NCI-H2196 (cell line): ENCODE results near the gene FNIP1.
"Not testable (repeated sequence)": the region's sequence is repeated elsewhere in the genome, so short reads cannot be mapped to it uniquely, and the experiment has no call there.

Source experiments
- DNase-seq: peaks from one replicate; lab custom pipeline; 2025; ENCODE audit not compliant: unreplicated experiment; lab: John Stamatoyannopoulos, UW

Gene FNIP1

DNA sequence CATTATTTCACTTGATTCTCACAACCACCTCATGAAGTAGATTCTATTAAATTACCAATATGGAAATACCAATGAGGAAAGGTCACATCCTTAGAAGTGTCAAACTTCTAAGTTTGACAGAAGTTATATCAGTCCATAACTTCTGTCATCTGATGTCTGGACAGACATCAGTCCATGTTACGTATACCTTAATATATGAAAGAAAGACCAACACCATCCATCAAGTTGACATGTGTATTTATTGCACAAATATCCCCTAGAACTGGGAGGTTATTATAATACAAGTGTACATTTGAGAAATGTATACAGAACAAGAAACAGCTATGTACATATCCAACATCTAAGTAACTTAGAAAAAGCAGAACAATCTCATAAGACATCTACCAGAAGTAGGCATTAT, 155.3 kb downstream of the FNIP1 start:
- no peak for DNase-seq

GRCh38 chr5:131640043-131640856, 156.6 kb downstream of the FNIP1 start:
- DNase-seq: no peak

DNA sequence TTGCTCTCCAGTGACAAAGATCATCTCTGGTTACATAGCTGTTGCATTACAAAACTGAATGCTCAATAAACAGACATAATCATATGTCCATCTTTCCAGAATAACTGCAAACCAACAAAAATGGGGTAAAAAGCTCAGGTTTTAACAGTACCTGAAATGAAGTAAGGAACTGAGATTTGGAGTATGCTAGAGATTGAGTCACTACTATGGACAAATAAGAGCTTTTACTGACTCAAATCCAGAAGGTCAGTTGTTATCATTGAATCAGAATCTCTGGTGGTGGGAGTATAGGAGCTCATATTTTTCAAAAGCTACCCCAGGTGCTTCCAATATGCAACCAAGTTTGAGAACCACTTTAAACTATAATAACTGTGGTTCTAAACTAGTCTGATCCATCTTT, 157.7 kb downstream of the FNIP1 start:
- DNase-seq: no peak

- no peak for DNase-seq
These were observed 159.1 kb downstream of the FNIP1 start for GRCh38 chr5:131637694-131638093.

- no peak for DNase-seq
These were observed 160.9 kb downstream of the FNIP1 start for GRCh38 chr5:131635684-131636572.

DNA sequence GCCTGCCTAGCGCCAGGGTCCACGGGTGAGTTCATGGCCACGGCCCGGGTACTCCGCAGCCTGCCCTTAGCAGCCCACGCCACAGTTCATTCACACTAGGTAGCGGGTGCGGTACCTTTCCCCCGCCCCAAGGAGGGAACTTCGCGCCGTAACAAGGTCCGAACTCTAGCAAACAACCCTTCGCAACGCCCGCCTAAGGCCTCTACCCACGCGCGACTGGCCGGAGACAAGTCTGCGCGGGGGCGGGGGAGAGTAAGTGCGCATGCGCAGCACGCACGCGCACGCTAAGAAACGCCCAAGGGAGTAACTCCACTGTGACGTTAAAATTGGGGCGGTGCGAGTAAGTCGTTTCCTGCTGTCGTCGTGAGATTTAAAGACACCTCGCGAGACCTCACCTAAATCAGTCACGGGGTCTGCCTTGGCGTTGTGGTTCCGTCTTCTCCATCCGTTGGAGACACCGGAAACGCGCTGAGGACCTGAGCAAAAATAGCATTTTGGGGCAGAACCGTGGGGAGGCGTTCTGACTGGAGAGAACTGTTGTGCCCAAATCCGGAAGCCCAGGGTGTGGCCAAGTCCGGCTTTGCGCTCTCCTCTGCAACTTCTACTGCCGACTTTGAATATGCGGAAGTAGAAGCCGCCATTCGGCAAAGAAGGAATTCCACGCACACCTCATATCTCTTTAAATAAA, 161.7 kb downstream of the FNIP1 start, which contains the start of gene RAPGEF6:
Gene RAPGEF6 (minus strand): TSS at position 234 of the 688 bp plus-strand sequence. CDS start 199 bp downstream, at position 35.
- peak; percentile 99 for DNase-seq

DNA sequence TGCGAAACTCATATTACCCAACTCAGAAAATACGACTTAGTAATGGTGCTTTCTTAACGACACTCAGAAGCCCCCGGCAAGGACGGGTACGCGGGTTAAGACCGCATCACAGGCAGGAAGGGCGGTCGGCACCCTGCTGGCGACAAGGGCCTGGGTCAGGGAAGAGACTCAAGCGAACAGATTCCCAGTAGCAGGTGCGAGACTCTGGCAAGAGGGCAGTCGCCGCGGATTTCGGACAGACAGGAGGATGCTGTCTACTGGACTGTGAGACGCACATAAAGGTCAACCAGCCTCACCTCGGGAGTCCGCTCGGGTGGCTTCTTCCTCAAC, 162.2 kb downstream of the FNIP1 start:
- DNase-seq: peak; percentile 28

GRCh38 chr5:131634238-131634637, 162.6 kb downstream of the FNIP1 start:
- DNase-seq: no peak

GRCh38 chr5:131633830-131634229, 163.0 kb downstream of the FNIP1 start:
- DNase-seq: no peak

- no peak for DNase-seq
These were observed 165.9 kb downstream of the FNIP1 start for GRCh38 chr5:131630963-131631350.

DNA sequence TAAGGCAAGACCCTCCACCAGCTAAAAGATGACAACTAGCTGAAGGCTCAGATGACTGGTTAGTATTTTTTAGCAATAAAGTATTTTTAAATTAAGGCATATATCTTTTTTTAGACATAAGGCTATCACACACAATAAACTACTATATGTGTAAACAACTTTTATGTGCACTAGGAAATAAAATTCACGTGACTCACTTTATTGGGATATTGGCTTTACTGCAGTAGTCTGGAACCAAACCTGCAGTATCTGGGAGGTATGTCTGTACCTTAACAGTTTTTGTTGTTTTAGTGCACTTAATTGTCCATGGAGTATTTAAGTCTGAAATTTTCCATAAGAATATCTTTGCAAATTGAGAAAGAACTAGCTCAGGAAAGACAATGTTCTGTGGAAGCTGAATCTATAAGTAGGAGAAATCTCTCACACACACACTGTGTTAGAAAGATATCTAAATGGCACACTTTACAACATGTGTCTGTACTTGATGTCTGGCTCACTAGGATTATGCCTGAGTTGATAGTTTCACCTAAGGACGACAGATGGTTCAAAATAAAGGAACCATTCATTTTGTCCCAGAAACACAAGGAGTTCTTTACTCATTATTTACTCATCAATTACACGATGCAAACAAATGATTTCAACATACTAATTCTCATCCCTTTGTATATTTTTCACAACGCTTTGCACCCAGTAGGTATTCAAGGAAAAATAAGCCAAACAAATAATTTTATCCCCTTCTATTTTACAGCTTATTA, 166.4 kb downstream of the FNIP1 start:
- no peak for DNase-seq

DNA sequence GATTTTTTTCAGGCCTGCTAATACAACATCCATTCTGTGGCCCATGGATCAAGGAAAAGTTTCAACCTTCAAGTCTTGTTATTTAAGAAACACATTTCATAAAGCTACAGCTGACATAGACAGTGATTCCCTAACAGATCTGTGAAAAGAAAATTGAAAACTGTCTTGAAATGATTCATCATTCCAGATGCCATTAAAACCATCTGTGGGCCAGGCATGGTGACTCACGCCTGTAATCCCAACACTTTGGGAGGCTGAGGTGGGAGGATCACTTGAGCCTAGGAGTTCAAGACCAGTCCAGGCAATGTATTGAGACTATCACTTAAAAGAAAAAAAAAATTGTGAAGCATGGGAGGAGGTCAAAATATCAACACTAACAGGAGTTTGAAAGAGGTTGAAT, 167.8 kb downstream of the FNIP1 start:
- no peak for DNase-seq

GRCh38 chr5:131627207-131627865, 169.5 kb downstream of the FNIP1 start:
- DNase-seq: no peak

DNA sequence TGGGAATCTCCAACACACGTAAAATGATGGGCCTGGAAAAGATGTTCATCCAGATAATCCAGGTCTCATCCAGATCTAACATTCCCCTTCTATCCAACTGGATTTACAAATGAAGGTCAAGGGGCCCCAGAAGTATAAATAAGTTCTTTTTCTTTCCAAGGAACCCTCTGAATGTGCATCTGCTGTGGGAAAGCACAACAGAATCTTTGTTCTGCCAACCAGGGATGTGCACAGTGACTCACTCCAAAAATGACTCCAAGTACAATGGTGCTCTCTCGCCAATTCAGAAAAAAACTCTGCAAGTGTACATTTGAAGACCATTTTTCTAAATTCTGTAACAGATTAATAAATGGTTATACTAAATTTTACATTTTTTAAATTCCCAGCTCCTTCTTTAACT, 174.2 kb downstream of the FNIP1 start:
- no peak for DNase-seq

DNA sequence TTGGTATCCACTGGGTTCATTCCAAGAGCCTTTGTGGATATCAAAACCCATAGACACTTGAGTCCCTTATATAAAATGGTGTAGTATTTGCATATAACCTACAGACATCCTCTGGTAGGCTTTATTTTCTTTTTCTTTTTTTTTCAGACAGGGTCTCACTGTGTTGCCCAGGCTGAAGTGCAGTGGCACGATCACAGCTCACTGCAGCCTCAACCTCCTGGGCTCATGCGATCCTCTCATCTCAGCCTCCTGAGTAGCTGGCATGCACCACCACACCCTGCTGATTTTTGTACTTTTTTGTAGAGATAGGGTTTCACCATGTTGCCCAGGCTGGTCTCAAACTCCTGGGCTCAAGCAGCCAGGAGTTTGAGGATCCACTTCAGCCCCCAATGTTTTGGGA, 175.7 kb downstream of the FNIP1 start:
- not testable (repeated sequence) for DNase-seq

GRCh38 chr5:131619102-131619501, 177.7 kb downstream of the FNIP1 start:
- no peak for DNase-seq

- no peak for DNase-seq
These were observed 179.5 kb downstream of the FNIP1 start for GRCh38 chr5:131617140-131617822.

DNA sequence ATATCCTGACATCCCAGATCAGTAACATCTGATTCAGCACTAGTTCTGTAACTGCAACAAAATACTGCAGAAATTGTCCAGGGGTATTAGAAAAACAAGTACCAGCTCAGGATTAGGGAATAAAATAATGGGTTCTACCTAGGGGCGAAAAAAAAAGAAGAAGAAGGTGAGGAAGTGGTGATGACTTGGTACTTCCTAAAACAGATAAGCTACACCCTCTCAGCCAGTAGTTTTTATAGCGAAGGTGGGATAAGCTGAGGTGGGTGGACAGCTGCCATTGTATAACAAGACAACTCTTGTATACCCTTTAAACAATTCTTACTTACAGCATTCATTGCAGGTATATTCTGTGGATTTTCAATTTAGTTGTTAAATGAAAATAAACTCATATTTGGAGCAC, 180.9 kb downstream of the FNIP1 start:
- no peak for DNase-seq

DNA sequence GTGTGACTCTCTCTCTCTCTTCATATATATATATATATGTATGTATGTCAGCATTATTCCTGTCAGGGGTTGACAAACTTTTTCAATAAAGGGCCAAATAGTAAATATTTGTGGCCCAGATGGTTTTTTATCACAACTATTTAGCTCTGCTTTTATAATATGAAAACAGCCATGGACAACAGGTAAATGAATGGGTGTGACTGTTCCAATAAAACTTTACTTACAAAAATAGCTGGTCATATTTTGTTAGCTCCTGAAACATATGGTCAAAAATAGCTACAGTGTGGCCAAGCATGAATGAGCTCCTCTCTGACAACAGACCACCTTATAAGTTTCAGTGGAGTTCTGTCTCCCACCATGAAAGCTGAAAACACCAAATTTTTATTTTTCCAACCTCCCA, 183.4 kb downstream of the FNIP1 start:
- no peak for DNase-seq

DNA sequence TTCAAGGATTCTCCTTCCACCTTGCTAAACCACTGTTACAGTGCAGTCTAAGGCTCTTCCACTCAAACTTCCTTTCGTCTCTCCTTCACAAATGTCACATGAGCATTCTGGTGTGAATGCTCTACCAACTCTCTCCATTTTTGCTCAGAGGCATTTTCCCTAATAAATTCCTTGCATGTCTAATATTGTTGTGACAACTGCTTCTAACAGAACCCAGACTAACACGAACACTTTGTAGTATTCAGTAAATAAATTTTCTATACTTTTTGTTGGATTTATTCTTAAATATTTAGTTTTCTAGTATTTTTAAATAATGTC, 185.8 kb downstream of the FNIP1 start:
- DNase-seq: no peak
